ENCODE data around the gene AQP12B.
A peak's percentile ranks its signal among the peaks of the same experiment; 100 is the strongest.

The AQP12B gene

GRCh38 chr2:240655931-240656886 is 26.5 kb downstream of the AQP12B start:
- Histone ChIP-seq H3K79me1 (replicated peaks; ENCODE audit: low read length, poor library complexity, severe bottlenecking) (no peaks in the 10 kb centered on the region), H3K23ac (ENCODE audit: low read length in 2 of 2) (no peak overlapping the region), H2AFZ (ENCODE audit: low read depth, low read length) (no peak overlapping the region), H3K4me1 (ENCODE audit: control insufficient read depth, insufficient read depth, low read depth, low read length) (no peaks in the 10 kb centered on the region), H3K4me2 (ENCODE audit: low read length, poor library complexity, severe bottlenecking) (no peak overlapping the region), H3K14ac (ENCODE audit: low read length in 2 of 2) (no peak overlapping the region), H2BK15ac (ENCODE audit: low read depth, poor library complexity, severe bottlenecking) (no peak overlapping the region), H3K36me3 (ENCODE audit: control insufficient read depth in 1 of 2, insufficient read depth in 2 of 2, low read depth in 1 of 2, low read length in 2 of 2) (no peaks in the 10 kb centered on the region), H2BK120ac (ENCODE audit: low read depth, low read length) (no peak overlapping the region), H3K9ac (ENCODE audit: low read length) (no peak overlapping the region), H4K8ac (ENCODE audit: low read length) (no peak overlapping the region), H3K27ac (ENCODE audit: low read length, poor library complexity, severe bottlenecking) (no peak overlapping the region), H3K4ac (ENCODE audit: low read depth in 1 of 2, low read length in 2 of 2) (no peak overlapping the region), H2AK5ac (ENCODE audit: low read length, severe bottlenecking) (no peak overlapping the region), H3K9me3 (ENCODE audit: control insufficient read depth, low read length) (no peaks in the 10 kb centered on the region), H2BK5ac (ENCODE audit: low read depth, low read length, poor library complexity, severe bottlenecking) (no peak overlapping the region), H3K4me3 (ENCODE audit: insufficient read depth in 1 of 2, low read depth in 1 of 2, low read length in 2 of 2) (no peak overlapping the region), H4K91ac (ENCODE audit: low read length) (no peak overlapping the region), H3K27me3 (ENCODE audit: control insufficient read depth in 1 of 2, insufficient read depth in 1 of 2, low read length in 2 of 2) (peaks cover 14 to 76% of the 10 kb centered on the region in 2 experiments), H2BK12ac (ENCODE audit: low read length in 2 of 2) (no peak overlapping the region), H3K18ac (ENCODE audit: low read depth in 1 of 2, low read length in 2 of 2) (no peak overlapping the region)
- DNase-seq: peak; percentile 10
- WGBS: 72% methylated on average over 6 of the region's 10 CpGs

- Histone ChIP-seq H3K4ac (ENCODE audit: low read depth in 1 of 2, low read length in 2 of 2) (no peak overlapping the region), H4K8ac (ENCODE audit: low read length) (no peak overlapping the region), H3K36me3 (ENCODE audit: control insufficient read depth in 1 of 2, insufficient read depth in 2 of 2, low read depth in 1 of 2, low read length in 2 of 2) (no peaks in the 10 kb centered on the region), H3K27ac (ENCODE audit: low read length, poor library complexity, severe bottlenecking) (no peak overlapping the region), H3K79me1 (replicated peaks; ENCODE audit: low read length, poor library complexity, severe bottlenecking) (no peaks in the 10 kb centered on the region), H2AK5ac (ENCODE audit: low read length, severe bottlenecking) (no peak overlapping the region), H2BK120ac (ENCODE audit: low read depth, low read length) (no peak overlapping the region), H3K4me3 (ENCODE audit: insufficient read depth in 1 of 2, low read depth in 1 of 2, low read length in 2 of 2) (no peak overlapping the region), H2BK15ac (ENCODE audit: low read depth, poor library complexity, severe bottlenecking) (no peak overlapping the region), H3K4me2 (ENCODE audit: low read length, poor library complexity, severe bottlenecking) (no peak overlapping the region), H3K14ac (ENCODE audit: low read length in 2 of 2) (no peak overlapping the region), H4K91ac (ENCODE audit: low read length) (no peak overlapping the region), H3K27me3 (ENCODE audit: control insufficient read depth in 1 of 2, insufficient read depth in 1 of 2, low read length in 2 of 2) (peaks cover 40 to 94% of the 10 kb centered on the region in 2 experiments), H3K4me1 (ENCODE audit: control insufficient read depth, insufficient read depth, low read depth, low read length) (no peaks in the 10 kb centered on the region), H2BK5ac (ENCODE audit: low read depth, low read length, poor library complexity, severe bottlenecking) (no peak overlapping the region), H2AFZ (ENCODE audit: low read depth, low read length) (no peak overlapping the region), H3K9me3 (ENCODE audit: control insufficient read depth, low read length) (no peaks in the 10 kb centered on the region), H3K9ac (ENCODE audit: low read length) (no peak overlapping the region), H2BK12ac (ENCODE audit: low read length in 2 of 2) (no peak overlapping the region), H3K18ac (ENCODE audit: low read depth in 1 of 2, low read length in 2 of 2) (no peak overlapping the region), H3K23ac (ENCODE audit: low read length in 2 of 2) (no peak overlapping the region)
- no peak for DNase-seq
- 74% methylated on average over 3 of the region's 3 CpGs for WGBS
These were observed 31.5 kb downstream of the AQP12B start for GRCh38 chr2:240651185-240651584.

- Histone ChIP-seq H2BK12ac (ENCODE audit: low read length in 2 of 2) (no peak overlapping the region), H2BK15ac (ENCODE audit: low read depth, poor library complexity, severe bottlenecking) (no peak overlapping the region), H3K23ac (ENCODE audit: low read length in 2 of 2) (no peak overlapping the region), H3K9ac (ENCODE audit: low read length) (no peak overlapping the region), H3K14ac (ENCODE audit: low read length in 2 of 2) (no peak overlapping the region), H3K18ac (ENCODE audit: low read depth in 1 of 2, low read length in 2 of 2) (no peak overlapping the region), H3K27ac (ENCODE audit: low read length, poor library complexity, severe bottlenecking) (no peak overlapping the region), H2BK120ac (ENCODE audit: low read depth, low read length) (no peak overlapping the region), H3K4ac (ENCODE audit: low read depth in 1 of 2, low read length in 2 of 2) (no peak overlapping the region), H3K27me3 (ENCODE audit: control insufficient read depth in 1 of 2, insufficient read depth in 1 of 2, low read length in 2 of 2) (peaks cover 40 to 94% of the 10 kb centered on the region in 2 experiments), H3K36me3 (ENCODE audit: control insufficient read depth in 1 of 2, insufficient read depth in 2 of 2, low read depth in 1 of 2, low read length in 2 of 2) (no peaks in the 10 kb centered on the region), H2BK5ac (ENCODE audit: low read depth, low read length, poor library complexity, severe bottlenecking) (no peak overlapping the region), H3K79me1 (replicated peaks; ENCODE audit: low read length, poor library complexity, severe bottlenecking) (no peaks in the 10 kb centered on the region), H3K4me3 (ENCODE audit: insufficient read depth in 1 of 2, low read depth in 1 of 2, low read length in 2 of 2) (no peak overlapping the region), H3K4me1 (ENCODE audit: control insufficient read depth, insufficient read depth, low read depth, low read length) (no peaks in the 10 kb centered on the region), H3K9me3 (ENCODE audit: control insufficient read depth, low read length) (no peaks in the 10 kb centered on the region), H3K4me2 (ENCODE audit: low read length, poor library complexity, severe bottlenecking) (no peak overlapping the region), H4K8ac (ENCODE audit: low read length) (no peak overlapping the region), H2AFZ (ENCODE audit: low read depth, low read length) (no peak overlapping the region), H4K91ac (ENCODE audit: low read length) (no peak overlapping the region), H2AK5ac (ENCODE audit: low read length, severe bottlenecking) (no peak overlapping the region)
- WGBS: 80% methylated on average over 13 of the region's 13 CpGs
- DNase-seq: no peak
These were observed 32.3 kb downstream of the AQP12B start for GRCh38 chr2:240650254-240650965.

- Histone ChIP-seq H2BK5ac (ENCODE audit: low read depth, low read length, poor library complexity, severe bottlenecking) (no peak overlapping the region), H2BK120ac (ENCODE audit: low read depth, low read length) (no peak overlapping the region), H3K9me3 (ENCODE audit: control insufficient read depth, low read length) (no peaks in the 10 kb centered on the region), H3K23ac (ENCODE audit: low read length in 2 of 2) (no peak overlapping the region), H3K18ac (ENCODE audit: low read depth in 1 of 2, low read length in 2 of 2) (no peak overlapping the region), H3K4ac (ENCODE audit: low read depth in 1 of 2, low read length in 2 of 2) (no peak overlapping the region), H2BK15ac (ENCODE audit: low read depth, poor library complexity, severe bottlenecking) (no peak overlapping the region), H3K27ac (ENCODE audit: low read length, poor library complexity, severe bottlenecking) (no peak overlapping the region), H3K9ac (ENCODE audit: low read length) (no peak overlapping the region), H4K91ac (ENCODE audit: low read length) (no peak overlapping the region), H3K79me1 (replicated peaks; ENCODE audit: low read length, poor library complexity, severe bottlenecking) (no peaks in the 10 kb centered on the region), H2BK12ac (ENCODE audit: low read length in 2 of 2) (no peak overlapping the region), H3K14ac (ENCODE audit: low read length in 2 of 2) (no peak overlapping the region), H2AK5ac (ENCODE audit: low read length, severe bottlenecking) (no peak overlapping the region), H3K4me2 (ENCODE audit: low read length, poor library complexity, severe bottlenecking) (no peak overlapping the region), H2AFZ (ENCODE audit: low read depth, low read length) (no peak overlapping the region), H3K36me3 (ENCODE audit: control insufficient read depth in 1 of 2, insufficient read depth in 2 of 2, low read depth in 1 of 2, low read length in 2 of 2) (no peaks in the 10 kb centered on the region), H3K4me3 (ENCODE audit: insufficient read depth in 1 of 2, low read depth in 1 of 2, low read length in 2 of 2) (no peak overlapping the region), H3K4me1 (ENCODE audit: control insufficient read depth, insufficient read depth, low read depth, low read length) (no peaks in the 10 kb centered on the region), H4K8ac (ENCODE audit: low read length) (no peak overlapping the region), H3K27me3 (ENCODE audit: control insufficient read depth in 1 of 2, insufficient read depth in 1 of 2, low read length in 2 of 2) (peaks cover 40 to 94% of the 10 kb centered on the region in 2 experiments)
- 53% methylated on average over 7 of the region's 7 CpGs for WGBS
- no peak for DNase-seq
These were observed 33.4 kb downstream of the AQP12B start for GRCh38 chr2:240649331-240649730.

All from mesenchymal stem cell (in vitro differentiated cells and primary cell).